Measurements from ENCODE around the gene PSENEN.
"Not testable (repeated sequence)": the region's sequence is repeated elsewhere in the genome, so short reads cannot be mapped to it uniquely, and the experiment has no call there.

The PSENEN gene

GRCh38 chr19:35718345-35719041, 27.0 kb upstream of the PSENEN start:
- DNase-seq (ENCODE audit: low read depth), result no peak

DNA sequence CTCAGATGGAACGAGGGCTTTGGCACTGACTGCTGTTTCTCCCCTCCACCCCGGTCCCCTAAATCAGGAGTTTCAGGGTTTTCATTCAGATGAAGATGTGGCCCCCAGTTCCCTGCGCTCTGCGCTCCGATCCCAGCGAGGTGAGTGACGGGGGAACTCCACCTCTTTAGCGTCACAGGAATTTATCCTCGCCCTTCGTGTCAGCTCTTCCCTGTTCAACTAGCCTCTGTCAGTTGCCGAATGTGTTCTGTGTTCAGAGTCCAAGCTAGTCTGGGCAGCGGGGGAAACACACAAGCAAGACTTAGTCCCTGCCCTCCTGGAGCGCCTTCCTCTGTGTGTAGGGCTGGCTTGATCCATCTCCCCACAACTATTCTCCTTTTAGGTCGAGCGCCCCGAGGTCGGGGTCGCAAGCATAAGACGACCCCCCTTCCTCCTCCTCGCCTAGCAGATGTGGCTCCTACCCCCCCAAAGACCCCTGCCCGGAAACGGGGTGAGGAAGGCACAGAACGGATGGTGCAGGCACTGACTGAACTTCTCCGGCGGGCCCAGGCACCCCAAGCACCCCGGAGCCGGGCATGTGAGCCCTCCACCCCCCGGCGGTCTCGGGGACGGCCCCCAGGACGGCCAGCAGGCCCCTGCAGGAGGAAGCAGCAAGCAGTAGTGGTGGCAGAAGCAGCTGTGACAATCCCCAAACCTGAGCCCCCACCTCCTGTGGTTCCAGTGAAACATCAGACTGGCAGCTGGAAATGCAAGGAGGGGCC, 25.9 kb upstream of the PSENEN start:
- DNase-seq (ENCODE audit: low read depth), result no peak

DNA sequence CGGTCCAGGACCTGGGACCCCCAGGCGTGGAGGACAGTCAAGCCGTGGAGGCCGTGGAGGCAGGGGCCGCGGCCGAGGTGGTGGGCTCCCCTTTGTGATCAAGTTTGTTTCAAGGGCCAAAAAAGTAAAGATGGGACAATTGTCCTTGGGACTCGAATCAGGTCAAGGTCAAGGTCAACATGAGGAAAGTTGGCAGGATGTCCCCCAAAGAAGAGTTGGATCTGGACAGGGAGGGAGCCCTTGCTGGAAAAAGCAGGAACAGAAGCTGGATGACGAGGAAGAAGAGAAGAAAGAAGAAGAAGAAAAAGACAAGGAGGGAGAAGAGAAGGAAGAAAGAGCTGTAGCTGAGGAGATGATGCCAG, 25.3 kb upstream of the PSENEN start:
- DNase-seq (ENCODE audit: low read depth), result no peak

DNA sequence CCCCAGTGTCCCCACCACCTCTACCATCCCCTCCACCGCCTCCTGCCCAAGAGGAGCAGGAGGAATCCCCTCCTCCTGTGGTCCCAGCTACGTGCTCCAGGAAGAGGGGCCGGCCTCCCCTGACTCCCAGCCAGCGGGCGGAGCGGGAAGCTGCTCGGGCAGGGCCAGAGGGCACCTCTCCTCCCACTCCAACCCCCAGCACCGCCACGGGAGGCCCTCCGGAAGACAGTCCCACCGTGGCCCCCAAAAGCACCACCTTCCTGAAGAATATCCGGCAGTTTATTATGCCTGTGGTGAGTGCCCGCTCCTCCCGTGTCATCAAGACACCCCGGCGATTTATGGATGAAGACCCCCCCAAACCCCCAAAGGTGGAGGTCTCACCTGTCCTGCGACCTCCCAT, 24.8 kb upstream of the PSENEN start:
- DNase-seq (ENCODE audit: low read depth), result no peak

- no peak for DNase-seq (ENCODE audit: low read depth)
Measured at GRCh38 chr19:35721374-35721773, 24.1 kb upstream of the PSENEN start.

DNA sequence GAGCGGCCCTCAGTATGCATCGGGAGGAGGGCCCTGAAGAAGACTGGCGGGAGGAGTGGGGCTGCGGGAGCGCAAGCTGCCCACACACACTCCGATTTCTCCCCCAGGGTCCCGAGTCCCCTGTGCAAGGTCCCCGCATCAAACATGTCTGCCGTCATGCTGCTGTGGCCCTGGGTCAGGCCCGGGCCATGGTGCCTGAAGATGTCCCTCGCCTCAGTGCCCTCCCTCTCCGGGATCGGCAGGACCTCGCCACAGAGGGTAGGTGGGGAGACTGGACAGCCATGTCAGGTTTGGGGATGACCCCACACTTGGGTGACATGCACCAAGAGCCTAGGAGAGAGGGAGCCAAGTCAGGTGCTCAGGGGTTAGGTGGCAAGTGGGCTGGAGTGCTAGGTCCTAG, 23.0 kb upstream of the PSENEN start:
- no peak for DNase-seq (ENCODE audit: low read depth)

DNA sequence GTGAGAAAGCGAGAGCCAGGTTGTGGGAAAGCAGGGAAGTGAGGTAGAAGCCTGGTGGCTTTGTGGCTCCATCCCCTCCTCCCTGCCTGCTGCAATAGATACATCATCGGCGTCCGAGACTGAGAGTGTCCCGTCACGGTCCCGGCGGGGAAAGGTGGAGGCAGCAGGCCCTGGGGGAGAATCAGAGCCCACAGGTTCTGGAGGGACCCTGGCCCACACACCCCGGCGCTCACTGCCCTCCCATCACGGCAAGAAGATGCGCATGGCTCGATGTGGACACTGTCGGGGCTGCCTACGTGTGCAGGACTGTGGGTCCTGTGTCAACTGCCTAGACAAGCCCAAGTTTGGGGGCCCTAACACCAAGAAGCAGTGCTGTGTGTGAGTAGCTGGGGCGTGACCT, 22.6 kb upstream of the PSENEN start:
- DNase-seq (ENCODE audit: low read depth), result no peak

DNA sequence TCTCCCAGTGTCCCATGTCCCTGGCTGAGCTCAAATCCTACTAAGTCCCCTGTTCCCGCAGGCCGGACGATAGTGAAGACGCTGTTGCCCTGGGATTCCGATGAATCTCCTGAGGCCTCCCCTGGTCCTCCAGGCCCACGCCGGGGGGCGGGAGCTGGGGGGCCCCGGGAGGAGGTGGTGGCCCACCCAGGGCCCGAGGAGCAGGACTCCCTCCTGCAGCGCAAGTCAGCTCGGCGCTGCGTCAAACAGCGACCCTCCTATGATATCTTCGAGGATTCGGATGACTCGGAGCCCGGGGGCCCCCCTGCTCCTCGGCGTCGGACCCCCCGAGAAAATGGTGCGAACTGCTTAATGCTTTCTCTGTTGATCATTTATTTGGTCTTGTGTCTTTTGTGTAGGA, 21.8 kb upstream of the PSENEN start:
- DNase-seq (ENCODE audit: low read depth), result no peak

GRCh38 chr19:35724132-35724531, 21.3 kb upstream of the PSENEN start:
- not testable (repeated sequence) for DNase-seq (ENCODE audit: low read depth)

GRCh38 chr19:35724560-35724959, 20.9 kb upstream of the PSENEN start:
- DNase-seq (ENCODE audit: low read depth), result no peak

GRCh38 chr19:35725216-35725861, 20.1 kb upstream of the PSENEN start:
- no peak for DNase-seq (ENCODE audit: low read depth)

DNA sequence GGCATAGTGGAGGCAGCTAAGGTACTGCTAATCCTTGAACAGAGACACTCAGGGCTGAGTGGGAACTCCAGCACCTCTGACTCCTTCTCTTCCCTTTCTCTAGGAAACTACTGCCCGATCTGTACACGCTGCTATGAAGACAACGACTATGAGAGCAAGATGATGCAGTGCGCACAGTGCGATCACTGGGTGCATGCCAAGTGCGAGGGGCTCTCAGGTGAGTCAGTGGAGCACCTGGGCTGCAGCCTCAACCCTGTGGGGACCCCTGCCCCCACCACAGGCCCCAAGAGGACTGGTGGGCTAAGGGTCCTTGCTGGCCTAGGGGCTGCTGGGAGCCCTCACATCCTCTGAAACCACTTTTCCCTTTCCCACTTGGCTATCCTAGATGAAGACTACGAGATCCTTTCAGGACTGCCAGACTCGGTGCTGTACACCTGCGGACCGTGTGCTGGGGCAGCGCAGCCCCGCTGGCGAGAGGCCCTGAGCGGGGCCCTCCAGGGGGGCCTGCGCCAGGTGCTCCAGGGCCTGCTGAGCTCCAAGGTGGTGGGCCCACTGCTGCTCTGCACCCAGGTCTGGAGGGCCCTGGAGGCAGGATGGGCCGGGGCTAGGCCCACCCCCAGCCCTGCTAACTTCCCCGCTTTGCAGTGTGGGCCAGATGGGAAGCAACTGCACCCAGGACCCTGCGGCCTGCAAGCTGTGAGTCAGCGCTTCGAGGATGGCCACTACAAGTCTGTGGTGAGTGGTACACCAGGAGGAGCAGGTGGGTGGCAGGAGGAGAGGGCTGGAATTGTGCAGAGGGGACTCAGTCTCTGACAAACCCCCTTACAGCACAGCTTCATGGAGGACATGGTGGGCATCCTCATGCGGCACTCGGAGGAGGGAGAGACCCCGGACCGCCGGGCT, 18.1 kb upstream of the PSENEN start:
- DNase-seq (ENCODE audit: low read depth), result no peak

DNA sequence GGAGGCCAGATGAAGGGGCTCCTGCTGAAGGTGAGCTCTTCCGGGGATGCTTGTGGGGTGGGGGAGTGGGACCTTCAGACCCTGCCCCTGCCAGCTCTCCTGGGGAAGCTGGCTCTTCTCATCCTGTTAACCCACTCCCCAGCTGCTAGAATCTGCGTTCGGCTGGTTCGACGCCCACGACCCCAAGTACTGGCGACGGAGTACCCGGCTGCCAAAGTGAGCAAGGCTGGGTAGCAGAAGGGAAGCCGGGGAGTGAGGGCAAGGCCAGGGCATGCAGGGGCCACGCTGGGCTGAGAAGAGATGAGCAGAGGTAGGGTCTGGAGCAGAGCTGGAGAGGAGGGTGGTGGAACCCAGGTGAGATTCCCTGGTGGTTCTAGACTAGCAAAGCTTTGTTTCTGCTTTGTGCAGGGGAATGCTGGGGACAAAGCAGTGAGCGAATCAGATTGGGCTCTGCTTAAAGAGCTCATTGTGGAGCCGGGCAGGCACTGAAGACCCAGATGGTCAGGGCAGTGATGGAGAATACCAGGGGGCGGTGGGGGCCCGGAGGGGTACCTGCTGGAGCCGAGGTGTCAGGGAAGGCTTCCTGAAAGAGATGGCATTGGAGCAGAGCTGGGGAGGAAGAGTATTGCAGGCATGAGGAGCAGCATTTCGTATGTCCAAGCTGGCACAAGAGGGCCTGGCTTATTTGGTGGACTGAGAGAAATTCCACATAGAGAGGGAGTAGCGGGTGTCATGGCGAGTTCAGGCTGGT, 17.3 kb upstream of the PSENEN start:
- DNase-seq (ENCODE audit: low read depth), result no peak

GRCh38 chr19:35729021-35729420, 16.4 kb upstream of the PSENEN start:
- no peak for DNase-seq (ENCODE audit: low read depth)

DNA sequence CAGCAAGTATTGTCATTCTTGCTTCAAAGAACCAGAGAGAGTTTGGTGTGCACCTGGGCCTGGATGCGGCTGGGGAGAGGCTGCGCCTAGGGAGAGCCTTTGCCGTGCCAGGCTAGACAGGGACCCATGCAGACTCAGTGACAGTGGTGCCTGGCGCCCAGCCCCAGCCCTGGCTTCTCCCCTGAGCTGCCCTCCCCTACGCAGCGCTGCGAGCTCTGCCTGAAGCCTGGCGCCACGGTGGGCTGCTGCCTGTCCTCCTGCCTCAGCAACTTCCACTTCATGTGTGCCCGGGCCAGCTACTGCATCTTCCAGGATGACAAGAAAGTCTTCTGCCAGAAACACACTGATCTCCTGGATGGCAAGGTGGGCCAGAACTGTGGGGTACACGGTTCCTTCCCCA, 15.7 kb upstream of the PSENEN start:
- DNase-seq (ENCODE audit: low read depth), result no peak

DNA sequence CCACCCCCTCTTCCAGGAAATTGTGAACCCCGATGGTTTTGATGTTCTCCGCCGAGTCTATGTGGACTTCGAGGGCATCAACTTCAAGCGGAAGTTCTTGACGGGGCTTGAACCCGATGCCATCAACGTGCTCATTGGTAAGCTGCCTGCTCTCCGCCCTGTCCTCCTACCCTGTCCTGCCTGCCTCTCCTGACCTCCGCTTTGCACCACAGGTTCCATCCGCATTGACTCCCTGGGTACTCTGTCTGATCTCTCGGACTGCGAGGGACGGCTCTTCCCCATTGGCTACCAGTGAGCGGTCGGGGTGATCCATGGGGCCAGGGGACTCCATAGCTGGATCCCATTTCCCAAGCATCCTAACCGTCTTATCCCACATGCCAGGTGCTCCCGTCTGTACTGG, 15.1 kb upstream of the PSENEN start:
- DNase-seq (ENCODE audit: low read depth), result no peak

DNA sequence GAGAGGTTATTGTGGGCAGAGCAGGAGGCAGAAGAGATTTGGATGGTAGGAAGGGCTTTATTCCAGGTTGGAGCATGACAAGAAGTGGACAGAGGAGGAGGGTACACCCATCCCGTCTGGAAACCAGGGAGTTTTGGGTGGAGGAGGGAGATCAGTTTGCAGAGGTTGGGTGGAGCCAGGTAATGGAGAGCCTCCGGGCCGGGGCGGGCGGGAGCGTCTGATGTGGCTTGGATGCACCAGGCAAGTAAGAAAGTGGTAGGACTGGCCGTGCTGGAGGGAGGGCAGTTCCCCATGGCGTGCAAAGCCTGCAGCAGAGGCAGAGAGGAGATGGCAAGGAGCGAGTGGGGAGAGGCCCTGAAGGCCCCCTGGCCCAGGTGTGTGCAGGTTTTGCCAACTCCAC, 14.1 kb upstream of the PSENEN start:
- DNase-seq (ENCODE audit: low read depth), result no peak

DNA sequence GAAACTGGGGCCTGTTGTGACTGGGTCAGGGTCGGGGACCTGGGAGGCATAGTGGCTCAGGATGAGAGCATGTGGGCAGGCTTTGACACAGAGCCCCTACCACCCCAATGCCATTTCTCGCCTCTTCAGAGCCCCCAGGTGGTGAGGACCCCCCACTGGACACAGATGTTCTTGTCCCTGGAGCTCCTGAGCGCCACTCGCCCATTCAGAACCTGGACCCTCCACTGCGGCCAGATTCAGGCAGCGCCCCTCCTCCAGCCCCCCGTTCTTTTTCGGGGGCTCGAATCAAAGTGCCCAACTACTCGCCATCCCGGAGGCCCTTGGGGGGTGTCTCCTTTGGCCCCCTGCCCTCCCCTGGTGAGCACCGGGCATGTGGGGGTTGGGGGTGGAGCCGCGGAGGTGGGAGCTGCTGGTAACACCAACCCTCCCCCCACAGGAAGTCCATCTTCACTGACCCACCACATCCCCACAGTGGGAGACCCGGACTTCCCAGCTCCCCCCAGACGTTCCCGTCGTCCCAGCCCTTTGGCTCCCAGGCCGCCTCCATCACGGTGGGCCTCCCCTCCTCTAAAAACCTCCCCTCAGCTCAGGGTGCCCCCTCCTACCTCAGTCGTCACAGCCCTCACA, 13.6 kb upstream of the PSENEN start:
- DNase-seq (ENCODE audit: low read depth), result no peak

DNA sequence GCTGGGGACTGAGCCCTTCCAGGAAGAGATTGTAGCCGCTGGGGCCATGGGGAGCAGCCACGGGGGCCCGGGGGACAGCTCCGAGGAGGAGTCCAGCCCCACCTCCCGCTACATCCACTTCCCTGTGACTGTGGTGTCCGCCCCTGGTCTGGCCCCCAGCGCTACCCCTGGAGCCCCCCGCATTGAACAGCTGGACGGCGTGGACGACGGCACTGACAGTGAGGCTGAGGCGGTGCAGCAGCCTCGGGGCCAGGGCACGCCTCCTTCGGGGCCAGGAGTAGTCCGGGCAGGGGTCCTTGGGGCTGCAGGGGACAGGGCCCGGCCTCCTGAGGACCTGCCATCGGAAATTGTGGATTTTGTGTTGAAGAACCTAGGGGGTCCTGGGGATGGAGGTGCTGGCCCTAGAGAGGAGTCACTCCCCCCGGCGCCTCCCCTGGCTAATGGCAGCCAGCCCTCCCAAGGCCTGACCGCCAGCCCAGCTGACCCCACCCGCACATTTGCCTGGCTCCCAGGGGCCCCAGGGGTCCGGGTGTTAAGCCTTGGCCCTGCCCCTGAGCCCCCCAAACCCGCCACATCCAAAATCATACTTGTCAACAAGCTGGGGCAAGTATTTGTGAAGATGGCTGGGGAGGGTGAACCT, 12.8 kb upstream of the PSENEN start:
- DNase-seq (ENCODE audit: low read depth), result no peak

All from T follicular helper cell (primary cell).